PC-9 (cell line): ENCODE data around the gene GGTA1.

Experiments
- EZH2 ChIP-seq: fragments of 200-600 bp; sonication (generic); IDR thresholded peaks from 2 replicates; pipeline ENCODE4 v1.8.0; 2017; ENCODE audit warnings: antibody characterized with exemption, low read depth
- TF ChIP-seq, protein P1 (sequence below): fragments of 200-600 bp; sonication (generic); conservative IDR thresholded peaks from 2 replicates; pipeline ENCODE4 v1.6.1; 2017; ENCODE audit warnings: mixed run types, antibody characterized with exemption, mild to moderate bottlenecking, moderate library complexity

DNA sequence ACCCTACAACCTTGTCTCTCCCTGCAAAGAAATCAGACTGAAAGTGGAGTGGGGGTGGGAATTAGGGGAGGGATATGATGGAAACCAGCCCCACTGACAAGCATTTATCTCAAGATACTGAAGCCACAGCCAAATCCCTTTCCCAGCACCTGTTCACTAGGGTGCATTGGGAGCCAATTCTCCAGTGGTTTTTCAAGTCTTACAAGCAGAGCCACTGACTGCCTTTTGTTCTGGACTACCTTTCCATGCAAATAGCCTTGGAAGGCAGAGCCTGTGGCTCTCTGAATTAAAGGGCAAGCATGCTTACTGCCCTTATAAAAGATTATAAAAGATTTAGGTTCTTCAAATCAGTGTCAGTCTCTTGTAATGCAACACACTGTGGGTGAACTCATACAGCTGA, 8.8 kb upstream of the GGTA1 start:
- TF ChIP-seq, protein P1, sequence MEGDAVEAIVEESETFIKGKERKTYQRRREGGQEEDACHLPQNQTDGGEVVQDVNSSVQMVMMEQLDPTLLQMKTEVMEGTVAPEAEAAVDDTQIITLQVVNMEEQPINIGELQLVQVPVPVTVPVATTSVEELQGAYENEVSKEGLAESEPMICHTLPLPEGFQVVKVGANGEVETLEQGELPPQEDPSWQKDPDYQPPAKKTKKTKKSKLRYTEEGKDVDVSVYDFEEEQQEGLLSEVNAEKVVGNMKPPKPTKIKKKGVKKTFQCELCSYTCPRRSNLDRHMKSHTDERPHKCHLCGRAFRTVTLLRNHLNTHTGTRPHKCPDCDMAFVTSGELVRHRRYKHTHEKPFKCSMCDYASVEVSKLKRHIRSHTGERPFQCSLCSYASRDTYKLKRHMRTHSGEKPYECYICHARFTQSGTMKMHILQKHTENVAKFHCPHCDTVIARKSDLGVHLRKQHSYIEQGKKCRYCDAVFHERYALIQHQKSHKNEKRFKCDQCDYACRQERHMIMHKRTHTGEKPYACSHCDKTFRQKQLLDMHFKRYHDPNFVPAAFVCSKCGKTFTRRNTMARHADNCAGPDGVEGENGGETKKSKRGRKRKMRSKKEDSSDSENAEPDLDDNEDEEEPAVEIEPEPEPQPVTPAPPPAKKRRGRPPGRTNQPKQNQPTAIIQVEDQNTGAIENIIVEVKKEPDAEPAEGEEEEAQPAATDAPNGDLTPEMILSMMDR = no peak
- TF ChIP-seq EZH2 = no peak
